Effector CD8-positive, alpha-beta T cell (primary cell): ENCODE data around the gene ORC3.
"Not testable (repeated sequence)": the region's sequence is repeated elsewhere in the genome, so short reads cannot be mapped to it uniquely, and the experiment has no call there.

Source experiments
- DNase-seq: peaks from one replicate; lab custom pipeline; 2025; lab: John Stamatoyannopoulos, UW

Gene ORC3

GRCh38 chr6:87660226-87660911 is 70.4 kb downstream of the ORC3 start:
- no peak for DNase-seq

- DNase-seq = no peak
Observed at GRCh38 chr6:87661016-87661415, 71.1 kb downstream of the ORC3 start.

GRCh38 chr6:87661503-87661902 is 71.6 kb downstream of the ORC3 start:
- no peak for DNase-seq

- no peak for DNase-seq
Observed at GRCh38 chr6:87663434-87663833, 73.5 kb downstream of the ORC3 start.

- no peak for DNase-seq
Observed at GRCh38 chr6:87664921-87665485, 75.1 kb downstream of the ORC3 start.

GRCh38 chr6:87667032-87667431 is 77.1 kb downstream of the ORC3 start:
- DNase-seq = no peak

- no peak for DNase-seq
Observed at GRCh38 chr6:87668013-87668412, 78.1 kb downstream of the ORC3 start.

GRCh38 chr6:87669051-87669450 is 79.1 kb downstream of the ORC3 start:
- DNase-seq = no peak

GRCh38 chr6:87670707-87671106 is 80.8 kb downstream of the ORC3 start:
- DNase-seq = no peak

- DNase-seq = no peak
Observed at GRCh38 chr6:87671555-87672029, 81.7 kb downstream of the ORC3 start.

GRCh38 chr6:87672641-87673040 is 82.7 kb downstream of the ORC3 start:
- no peak for DNase-seq

- DNase-seq = no peak
Observed at GRCh38 chr6:87673237-87673636, 83.3 kb downstream of the ORC3 start.

GRCh38 chr6:87674290-87674689 is 84.4 kb downstream of the ORC3 start:
- no peak for DNase-seq

- DNase-seq = no peak
Observed at GRCh38 chr6:87675004-87675681, 85.2 kb downstream of the ORC3 start.

- DNase-seq = no peak
Observed at GRCh38 chr6:87682310-87682709, 92.4 kb downstream of the ORC3 start.

GRCh38 chr6:87683890-87684289 is 94.0 kb downstream of the ORC3 start:
- no peak for DNase-seq

GRCh38 chr6:87684895-87685654 is 95.1 kb downstream of the ORC3 start:
- no peak for DNase-seq

GRCh38 chr6:87686636-87687205 is 96.8 kb downstream of the ORC3 start:
- not testable (repeated sequence) for DNase-seq

- no peak for DNase-seq
Observed at GRCh38 chr6:87687296-87687695, 97.4 kb downstream of the ORC3 start.

- DNase-seq = not testable (repeated sequence)
Observed at GRCh38 chr6:87687893-87688292, 98.0 kb downstream of the ORC3 start.

- no peak for DNase-seq
Observed at GRCh38 chr6:87690441-87690840, 100.5 kb downstream of the ORC3 start.

GRCh38 chr6:87692086-87692485 is 102.2 kb downstream of the ORC3 start:
- no peak for DNase-seq
